MM.1S (cell line): ENCODE measurements around the gene CHAF1A.

Experiments
- DNase-seq: peaks from one replicate; pipeline ENCODE4 v3.0.0-alpha.2; 2015
- H2AFZ ChIP-seq: fragments of 300-600 bp; sonication (generic); 2 replicates; pipeline ENCODE4 v1.6.0; 2016; ENCODE audit warnings: antibody characterized with exemption, low read length
- H3F3A ChIP-seq: fragments of 300-600 bp; sonication (generic); 2 replicates; pipeline ENCODE4 v1.6.1; 2016; ENCODE audit warnings: mild to moderate bottlenecking, antibody characterized with exemption, low read length, moderate library complexity, mixed read lengths; ENCODE audit not compliant: insufficient read depth
- H3K27ac ChIP-seq: fragments of 300-600 bp; sonication (generic); 2 replicates; pipeline ENCODE4 v1.5.1; 2016; ENCODE audit warnings: mild to moderate bottlenecking, low read length
- H3K27me3 ChIP-seq: fragments of 300-600 bp; sonication (generic); replicated peaks from 2 replicates; pipeline ENCODE4 v1.6.0; 2016; ENCODE audit warnings: low read length; ENCODE audit not compliant: insufficient read depth
- H3K36me3 ChIP-seq: fragments of 300-600 bp; sonication (generic); replicated peaks from 2 replicates; pipeline ENCODE4 v1.6.1; 2016; ENCODE audit warnings: mild to moderate bottlenecking, low read length, mixed read lengths; ENCODE audit not compliant: insufficient read depth
- H3K4me1 ChIP-seq: fragments of 300-600 bp; sonication (generic); 2 replicates; pipeline ENCODE4 v1.6.1; 2016; ENCODE audit warnings: low read length, mixed read lengths
- H3K4me2 ChIP-seq: fragments of 300-600 bp; sonication (generic); 2 replicates; pipeline ENCODE4 v1.6.0; 2016; ENCODE audit warnings: low read depth, low read length
- H3K4me3 ChIP-seq: fragments of 300-600 bp; sonication (generic); 2 replicates; pipeline ENCODE4 v1.5.1; 2016; ENCODE audit warnings: low read length, mixed read lengths
- H3K79me2 ChIP-seq: fragments of 300-600 bp; sonication (generic); 2 replicates; pipeline ENCODE4 v1.6.1; 2016; ENCODE audit warnings: mixed run types, low read length, mixed read lengths
- H3K9ac ChIP-seq: fragments of 300-600 bp; sonication (generic); 2 replicates; pipeline ENCODE4 v1.6.1; 2016; ENCODE audit warnings: low read length, mixed read lengths
- H3K9me2 ChIP-seq: fragments of 300-600 bp; sonication (generic); replicated peaks from 2 replicates; pipeline ENCODE4 v1.6.1; 2016; ENCODE audit warnings: mild to moderate bottlenecking, low read length, mixed read lengths; ENCODE audit not compliant: insufficient read depth
- H3K9me3 ChIP-seq: fragments of 300-600 bp; sonication (generic); replicated peaks from 2 replicates; pipeline ENCODE4 v1.6.1; 2016; ENCODE audit warnings: mild to moderate bottlenecking, low read length, mixed read lengths; ENCODE audit not compliant: insufficient read depth
- H4K20me1 ChIP-seq: fragments of 300-600 bp; sonication (generic); 2 replicates; pipeline ENCODE4 v1.6.1; 2016; ENCODE audit warnings: mild to moderate bottlenecking, low read length, moderate library complexity, mixed read lengths; ENCODE audit not compliant: insufficient read depth
- CTCF ChIP-seq: fragments of 300-600 bp; sonication (generic); IDR thresholded peaks from 2 replicates; pipeline ENCODE4 v1.5.1; 2016; ENCODE audit warnings: antibody characterized with exemption, low read length, mixed read lengths
- EZH2 ChIP-seq: fragments of 300-600 bp; sonication (generic); optimal IDR thresholded peaks from 2 replicates; pipeline ENCODE3; 2017; ENCODE audit warnings: low read depth, mild to moderate bottlenecking, antibody characterized with exemption, low read length, mixed read lengths
- EZH2phosphoT487 ChIP-seq: fragments of 300-600 bp; sonication (generic); IDR thresholded peaks from 2 replicates; pipeline ENCODE4 v1.6.1; 2018; ENCODE audit warnings: antibody characterized with exemption, low read length

CHAF1A gene

GRCh38 chr19:4488496-4488895 is 86.1 kb downstream of the CHAF1A start:
- Histone ChIP-seq H3K36me3 (no peaks in the 10 kb centered on the region), H3K79me2 (no peaks in the 10 kb centered on the region), H3K4me2 (no peak overlapping the region), H3K4me1 (no peaks in the 10 kb centered on the region), H3K9me3 (no peaks in the 10 kb centered on the region), H3K27ac (no peak overlapping the region), H3F3A (no peaks in the 10 kb centered on the region), H3K9me2 (no peaks in the 10 kb centered on the region), H2AFZ (no peak overlapping the region), H3K9ac (no peak overlapping the region), H4K20me1 (no peaks in the 10 kb centered on the region), H3K27me3 (no peaks in the 10 kb centered on the region), H3K4me3 (no peak overlapping the region)
- TF ChIP-seq EZH2 (no peak), EZH2phosphoT487 (no peak), CTCF (no peak)
- DNase-seq, result no peak

GRCh38 chr19:4491446-4491845 is 89.0 kb downstream of the CHAF1A start:
- Histone ChIP-seq H4K20me1 (no peaks in the 10 kb centered on the region), H2AFZ (no peak overlapping the region), H3K9ac (no peak overlapping the region), H3K79me2 (no peaks in the 10 kb centered on the region), H3K4me2 (no peak overlapping the region), H3K4me1 (no peaks in the 10 kb centered on the region), H3K27ac (no peak overlapping the region), H3K4me3 (no peak overlapping the region), H3F3A (no peaks in the 10 kb centered on the region), H3K9me3 (no peaks in the 10 kb centered on the region), H3K36me3 (no peaks in the 10 kb centered on the region), H3K27me3 (no peaks in the 10 kb centered on the region), H3K9me2 (no peaks in the 10 kb centered on the region)
- DNase-seq, result no peak
- TF ChIP-seq CTCF, result no peak
- TF ChIP-seq EZH2phosphoT487, result no peak
- no peak for TF ChIP-seq EZH2

- Histone ChIP-seq H3K27me3 (no peaks in the 10 kb centered on the region), H3K4me3 (no peak overlapping the region), H4K20me1 (no peaks in the 10 kb centered on the region), H3K27ac (no peak overlapping the region), H3K4me1 (no peaks in the 10 kb centered on the region), H3K9ac (no peak overlapping the region), H3K9me3 (no peaks in the 10 kb centered on the region), H3F3A (no peaks in the 10 kb centered on the region), H3K36me3 (no peaks in the 10 kb centered on the region), H3K79me2 (no peaks in the 10 kb centered on the region), H2AFZ (no peak overlapping the region), H3K9me2 (no peaks in the 10 kb centered on the region), H3K4me2 (no peak overlapping the region)
- TF ChIP-seq CTCF (no peak), EZH2 (no peak), EZH2phosphoT487 (no peak)
- DNase-seq, result no peak
Measured at GRCh38 chr19:4492337-4493103, 90.1 kb downstream of the CHAF1A start.
